ENCODE data around the gene GPHA2. TPM values are rescaled to one million over a fixed set of nuclear protein-coding genes. Genes with fewer than 3 reads are reported as not detected.

GPHA2 gene
- polyA plus RNA-seq, 2 of the 4 experiments (the other 2 are of a cell fraction) = not detected

- FAIRE-seq (peak; percentile 99), DNase-seq (ENCODE audit: low read depth in 1 of 2, low spot score in 1 of 2) (peak; percentile 93 to 99), ATAC-seq (peak; percentile 96 to 97)
- peaks cover 14% of the 10 kb centered on the region for H3K4me1 ChIP-seq
- 3% methylated on average over 16 of the region's 47 CpGs for WGBS (ENCODE audit: missing lambda C conversion rate)
- peak within 1 kb of the TSS; percentile 93 to 96 for H3K27ac ChIP-seq
- peak within 1 kb of the TSS; percentile 98 for H3K4me2 ChIP-seq
- H3K9me3 ChIP-seq = no peaks in the 10 kb centered on the region
- peak within 1 kb of the TSS; percentile 71 for H3K4me3 ChIP-seq
- CTCF ChIA-PET = interaction anchor here (0.7 to 2.8 kb wide), 13 partner anchors 9 to 154 kb away, joined by 3 to 11 read pairs (median 4); partner anchors contain the start of gene BATF2
- POLR2A ChIA-PET = interaction anchor here (0.6 to 1.5 kb wide), 3 partner anchors 10 to 82 kb away, joined by 3 to 5 read pairs (median 4); no protein-coding TSS in a partner anchor
- TF ChIP-seq MYC (IDR thresholded peaks at IDR 0.05; ENCODE audit: borderline replicate concordance, low read length) = no peak
- TF ChIP-seq POLR2AphosphoS2 (conservative IDR thresholded peaks at IDR 0.05; ENCODE audit: low read length) = no peak
- 0 out of 5 replicates have a peak, but pooled peaks of 1 of the 2 experiments have one; percentile 4 for TF ChIP-seq RAD21 (conservative IDR thresholded peaks at IDR 0.05 in 1 of 2, IDR thresholded peaks at IDR 0.05 in 1 of 2)
- peak in 1 of 2 experiments; percentile 11; a peak in 1 of 4 replicates for TF ChIP-seq CEBPB (IDR thresholded peaks at IDR 0.05)
- no peak for TF ChIP-seq PHF8 (IDR thresholded peaks at IDR 0.05; ENCODE audit: borderline replicate concordance, low read depth)
- TF ChIP-seq, protein P1, sequence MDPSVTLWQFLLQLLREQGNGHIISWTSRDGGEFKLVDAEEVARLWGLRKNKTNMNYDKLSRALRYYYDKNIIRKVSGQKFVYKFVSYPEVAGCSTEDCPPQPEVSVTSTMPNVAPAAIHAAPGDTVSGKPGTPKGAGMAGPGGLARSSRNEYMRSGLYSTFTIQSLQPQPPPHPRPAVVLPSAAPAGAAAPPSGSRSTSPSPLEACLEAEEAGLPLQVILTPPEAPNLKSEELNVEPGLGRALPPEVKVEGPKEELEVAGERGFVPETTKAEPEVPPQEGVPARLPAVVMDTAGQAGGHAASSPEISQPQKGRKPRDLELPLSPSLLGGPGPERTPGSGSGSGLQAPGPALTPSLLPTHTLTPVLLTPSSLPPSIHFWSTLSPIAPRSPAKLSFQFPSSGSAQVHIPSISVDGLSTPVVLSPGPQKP (IDR thresholded peaks at IDR 0.05; ENCODE audit: low read depth, low read length) = no peak
- TF ChIP-seq HOXB13 (CRISPR knock-in tag; IDR thresholded peaks at IDR 0.05; ENCODE audit: low read depth) = no peak
- no peak for TF ChIP-seq ZNF302 (CRISPR knock-in tag; IDR thresholded peaks at IDR 0.05)
- no peak for TF ChIP-seq BHLHE40 (IDR thresholded peaks at IDR 0.05; ENCODE audit: low read depth, low read length)
- no peak for TF ChIP-seq HOXB5 (CRISPR knock-in tag; IDR thresholded peaks at IDR 0.05)
- TF ChIP-seq EHF (CRISPR knock-in tag; IDR thresholded peaks at IDR 0.05) = no peak
- peak; percentile 83 for TF ChIP-seq FOSL2 (IDR thresholded peaks at IDR 0.05)
- TF ChIP-seq FOSL2 (CRISPR knock-in tag; IDR thresholded peaks at IDR 0.05) = peak; percentile 97
- no peak for TF ChIP-seq SREBF2 (IDR thresholded peaks at IDR 0.05)
- no peak for TF ChIP-seq FOXS1 (CRISPR knock-in tag; IDR thresholded peaks at IDR 0.05)
- TF ChIP-seq CBX2 (IDR thresholded peaks at IDR 0.05; ENCODE audit: borderline replicate concordance, low read depth) = no peak
- TF ChIP-seq HOXA7 (CRISPR knock-in tag; IDR thresholded peaks at IDR 0.05) = no peak
- no peak for TF ChIP-seq ZSCAN20 (CRISPR knock-in tag; IDR thresholded peaks at IDR 0.05)
- TF ChIP-seq CHD2 (IDR thresholded peaks at IDR 0.05; ENCODE audit: low read length, partially characterized antibody) = no peak
- no peak for TF ChIP-seq NFE2L2 (conservative IDR thresholded peaks at IDR 0.05; ENCODE audit: low read length)
- TF ChIP-seq HEYL (CRISPR knock-in tag; IDR thresholded peaks at IDR 0.05) = no peak
- TF ChIP-seq HMGXB4 (CRISPR knock-in tag; IDR thresholded peaks at IDR 0.05; ENCODE audit: borderline replicate concordance) = no peak
- TF ChIP-seq KDM1A (IDR thresholded peaks at IDR 0.05; ENCODE audit: low read depth) = no peak
- no peak for TF ChIP-seq FOSB (CRISPR knock-in tag; IDR thresholded peaks at IDR 0.05)
- TF ChIP-seq NPAS2 (CRISPR knock-in tag; IDR thresholded peaks at IDR 0.05; ENCODE audit: borderline replicate concordance) = no peak
- no peak for TF ChIP-seq EP300 (IDR thresholded peaks at IDR 0.05)
- no peak for TF ChIP-seq NR3C1 (IDR thresholded peaks at IDR 0.05)
- no peak for TF ChIP-seq TFCP2L1 (CRISPR knock-in tag; IDR thresholded peaks at IDR 0.05)
- TF ChIP-seq, protein P2, sequence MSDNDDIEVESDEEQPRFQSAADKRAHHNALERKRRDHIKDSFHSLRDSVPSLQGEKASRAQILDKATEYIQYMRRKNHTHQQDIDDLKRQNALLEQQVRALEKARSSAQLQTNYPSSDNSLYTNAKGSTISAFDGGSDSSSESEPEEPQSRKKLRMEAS (IDR thresholded peaks at IDR 0.05) = 0 out of 2 replicates have a peak, but pooled peaks have one; percentile 43
- TF ChIP-seq KDM5A (IDR thresholded peaks at IDR 0.05) = no peak
- TF ChIP-seq MAZ (IDR thresholded peaks at IDR 0.05; ENCODE audit: borderline replicate concordance, low read depth, low read length) = no peak
- TF ChIP-seq, protein P3, sequence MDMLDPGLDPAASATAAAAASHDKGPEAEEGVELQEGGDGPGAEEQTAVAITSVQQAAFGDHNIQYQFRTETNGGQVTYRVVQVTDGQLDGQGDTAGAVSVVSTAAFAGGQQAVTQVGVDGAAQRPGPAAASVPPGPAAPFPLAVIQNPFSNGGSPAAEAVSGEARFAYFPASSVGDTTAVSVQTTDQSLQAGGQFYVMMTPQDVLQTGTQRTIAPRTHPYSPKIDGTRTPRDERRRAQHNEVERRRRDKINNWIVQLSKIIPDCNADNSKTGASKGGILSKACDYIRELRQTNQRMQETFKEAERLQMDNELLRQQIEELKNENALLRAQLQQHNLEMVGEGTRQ (IDR thresholded peaks at IDR 0.05) = no peak
- no peak for TF ChIP-seq RFX5 (IDR thresholded peaks at IDR 0.05)
- TF ChIP-seq JUN (IDR thresholded peaks at IDR 0.05) = peak; percentile 45 to 78; a peak in 4 of 5 replicates
- peak; percentile 50 for TF ChIP-seq JUNB (IDR thresholded peaks at IDR 0.05)
- TF ChIP-seq RARB (CRISPR knock-in tag; IDR thresholded peaks at IDR 0.05) = no peak
- TF ChIP-seq ZC3H11A (IDR thresholded peaks at IDR 0.05) = no peak
- no peak for TF ChIP-seq SMC3 (IDR thresholded peaks at IDR 0.05)
These were observed 11.5 kb downstream of the GPHA2 start, which contains the start of gene PPP2R5B for GRCh38 chr11:64923944-64924909. Gene PPP2R5B, plus strand, starts transcription at chr11:64924689. Its CDS starts 1,046 bp downstream, at chr11:64925735.
